PC-9 (cell line): Measurements from ENCODE around the gene RALGAPA2.

Experiments used
- CTCF ChIP-seq: fragments of 200-600 bp; sonication (generic); conservative IDR thresholded peaks from 2 replicates; pipeline ENCODE4 v1.6.1; 2017; ENCODE audit warnings: mixed run types, antibody characterized with exemption, mild to moderate bottlenecking, moderate library complexity
- EZH2 ChIP-seq: fragments of 200-600 bp; sonication (generic); IDR thresholded peaks from 2 replicates; pipeline ENCODE4 v1.8.0; 2017; ENCODE audit warnings: antibody characterized with exemption, low read depth

DNA sequence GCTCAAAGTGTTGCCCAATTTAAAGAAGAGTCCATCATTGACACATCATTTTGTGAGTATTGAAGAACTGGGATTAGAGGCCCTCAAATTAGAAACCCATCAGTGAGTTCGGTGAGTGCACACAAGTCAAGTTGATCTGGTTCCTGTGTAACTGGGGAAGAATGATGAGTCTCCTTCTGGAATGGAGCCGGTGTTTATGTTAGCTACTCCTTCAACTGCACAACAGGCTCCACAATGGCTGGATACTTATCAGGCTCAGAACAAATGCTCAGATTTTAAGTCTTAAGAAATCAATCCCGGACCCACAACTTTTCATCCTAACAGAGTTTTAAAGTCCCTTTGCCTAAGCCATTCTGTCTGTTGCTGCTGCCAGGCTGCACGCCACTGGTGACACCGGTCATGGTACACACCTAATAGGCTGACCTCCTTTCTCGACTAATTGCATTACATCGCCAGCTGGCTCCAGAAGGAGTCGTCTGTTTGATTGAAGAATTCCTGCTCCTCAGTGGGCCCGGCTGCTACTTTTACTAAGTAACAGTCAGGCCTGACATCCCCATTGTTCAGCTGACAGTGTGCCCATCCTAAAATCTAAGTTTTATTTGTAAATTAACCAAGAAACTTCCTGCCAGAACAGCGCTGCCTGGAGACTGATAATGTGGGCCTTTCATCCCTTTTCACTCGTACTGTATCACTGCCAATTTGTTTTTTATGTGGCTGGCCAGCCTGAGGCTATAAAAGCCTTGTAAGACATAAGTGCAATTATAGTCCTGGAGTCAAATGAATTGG, 214.2 kb downstream of the RALGAPA2 start:
- TF ChIP-seq EZH2 (no peak), CTCF (no peak)
